GM12878 (cell line): ENCODE results near the gene CACNA1I. TPM values are rescaled to one million over a fixed set of nuclear protein-coding genes. Genes with fewer than 3 reads are reported as not detected.
A peak's percentile ranks its signal among the peaks of the same experiment; 100 is the strongest.

Experiments
- ATAC-seq: fragments of 200-7000 bp; cut with Tn5 transposase; 3 replicates; pipeline ENCODE4 v1.9.1; 2020; ENCODE audit warnings: mild to moderate bottlenecking, moderate library complexity
- BruUV-seq: library from RNA; stranded (reverse); fragments of 400-500 nt; replicated peaks from 2 replicates; lab custom pipeline; 2021; lab: Mats Ljungman, UMichigan
- CTCF ChIA-PET: fragments of 300-600 bp; sonication (Branson Sonifier 250); formaldehyde crosslinking; extraction: SDS; loops from one replicate; lab custom pipeline; 2021; ENCODE audit warnings: inconsistent platforms; lab: Yijun Ruan, JAX
- POLR2A ChIA-PET: fragments of 350-600 bp; formaldehyde crosslinking; extraction: SDS; loops from one replicate; lab custom pipeline; 2021; ENCODE audit warnings: inconsistent platforms; lab: Charles Lee
- RAD21 ChIA-PET: fragments of 300-600 bp; sonication (Branson Sonifier 250); formaldehyde crosslinking; loops from one replicate; lab custom pipeline; 2023; ENCODE audit warnings: antibody characterized with exemption; ENCODE audit not compliant: unreplicated experiment; lab: Charles Lee
- SMC1A ChIA-PET: fragments of 300-600 bp; sonication (Branson Sonifier 250); formaldehyde crosslinking; loops from one replicate; lab custom pipeline; 2023; ENCODE audit not compliant: unreplicated experiment, uncharacterized antibody; lab: Charles Lee
- DNase-seq: peaks from one replicate; pipeline ENCODE4 v3.0.0-alpha.2; 2011; ENCODE audit warnings: low read depth, low spot score
- FAIRE-seq: peaks from 3 replicates; lab custom pipeline; 2011; peaks lifted over from hg19 to GRCh38; lab: Jason Lieb, UNC
- H2AFZ ChIP-seq: 2 replicates; pipeline ENCODE4 v1.6.0; 2011; ENCODE audit warnings: low read depth, low read length, control low read depth; ENCODE audit not compliant: control insufficient read depth
- H3K27ac ChIP-seq: 2 replicates; pipeline ENCODE4 v1.5.1; 2011; ENCODE audit warnings: control low read depth; ENCODE audit not compliant: control insufficient read depth, insufficient read depth
- H3K27me3 ChIP-seq, 2 experiments: replicated peaks in 1 of 2; 2 replicates each; pipeline versions ENCODE4 v1.6.0 to v1.6.1; 2011; ENCODE audit warnings: low read length in 1 of 2; ENCODE audit not compliant: control insufficient read depth in 2 of 2, insufficient read depth in 2 of 2
- H3K36me3 ChIP-seq, 2 experiments: 2 replicates each; pipeline ENCODE4 v1.5.1; 2011; ENCODE audit warnings: low read length in 1 of 2; ENCODE audit not compliant: control insufficient read depth in 2 of 2, insufficient read depth in 2 of 2
- H3K4me1 ChIP-seq: 2 replicates; pipeline ENCODE4 v1.6.1; 2011; ENCODE audit warnings: mild to moderate bottlenecking, low read length, moderate library complexity, mixed read lengths; ENCODE audit not compliant: control insufficient read depth, insufficient read depth
- H3K4me2 ChIP-seq: 2 replicates; pipeline ENCODE4 v1.6.0; 2011; ENCODE audit warnings: control low read depth; ENCODE audit not compliant: control insufficient read depth, insufficient read depth
- H3K4me3 ChIP-seq: fragments of 200-600 bp; sonication (generic); 2 replicates; pipeline ENCODE4 v1.5.1; 2016
- H3K79me2 ChIP-seq: 2 replicates; pipeline ENCODE4 v1.6.0; 2011; ENCODE audit warnings: low read length; ENCODE audit not compliant: control insufficient read depth, insufficient read depth
- H3K9ac ChIP-seq: 2 replicates; pipeline ENCODE4 v1.8.0; 2011; ENCODE audit warnings: low read length, control low read depth, mixed read lengths; ENCODE audit not compliant: control insufficient read depth, insufficient read depth
- H3K9me3 ChIP-seq: replicated peaks from 3 replicates; pipeline ENCODE4 v1.5.1; 2011; ENCODE audit warnings: mild to moderate bottlenecking, low read length; ENCODE audit not compliant: control insufficient read depth, insufficient read depth
- H4K20me1 ChIP-seq: 2 replicates; pipeline ENCODE4 v1.6.0; 2011; ENCODE audit not compliant: control insufficient read depth, insufficient read depth
- ATF3 ChIP-seq: IDR thresholded peaks from 2 replicates; pipeline ENCODE4 v1.6.1; 2011; ENCODE audit warnings: low read depth, mild to moderate bottlenecking, low read length, moderate library complexity, borderline replicate concordance; ENCODE audit errors: extremely low read depth
- ATF7 ChIP-seq: fragments of 450-650 bp; IDR thresholded peaks from 2 replicates; pipeline ENCODE4 v1.6.1; 2016; ENCODE audit warnings: low read depth, mild to moderate bottlenecking
- BHLHE40 ChIP-seq, 2 experiments: fragments of 450-650 bp in 1 of 2; IDR thresholded peaks; 2 replicates each; pipeline ENCODE4 v1.6.1; 2011 to 2017; ENCODE audit warnings: low read depth in 2 of 2, borderline replicate concordance in 1 of 2, improper control_type of control experiment in 1 of 2, low read length in 1 of 2, mild to moderate bottlenecking in 1 of 2
- CEBPB ChIP-seq, 2 experiments: fragments of 150-350 bp in 1 of 2; IDR thresholded peaks; 2 replicates each; pipeline ENCODE4 v1.6.1; 2012 to 2014; ENCODE audit warnings: low read depth in 2 of 2, low read length in 2 of 2, borderline replicate concordance in 1 of 2, inconsistent platforms in 1 of 2
- CTCF ChIP-seq, 3 experiments: IDR thresholded peaks in 2 of 3; conservative IDR thresholded peaks in 1 of 3; 2 replicates each; pipeline ENCODE4 v1.5.1; 2011; ENCODE audit warnings: low read depth in 3 of 3, low read length in 3 of 3, mild to moderate bottlenecking in 3 of 3, control low read depth in 2 of 3, moderate library complexity in 2 of 3, inconsistent platforms in 1 of 3, mixed read lengths in 1 of 3; ENCODE audit not compliant: control insufficient read depth in 2 of 3, insufficient read depth in 1 of 3; ENCODE audit errors: extremely low read depth in 1 of 3
- ELK1 ChIP-seq: IDR thresholded peaks from 2 replicates; pipeline ENCODE4 v1.6.1; 2012; ENCODE audit warnings: low read depth, low read length, improper control_type of control experiment
- EP300 ChIP-seq, 2 experiments: fragments of 150-350 bp in 1 of 2; IDR thresholded peaks; 2 replicates each; pipeline ENCODE4 v1.6.1; 2011 to 2012; ENCODE audit warnings: low read depth in 2 of 2, low read length in 2 of 2, borderline replicate concordance in 1 of 2, improper control_type of control experiment in 1 of 2, inconsistent platforms in 1 of 2; ENCODE audit not compliant: control insufficient read depth in 1 of 2
- EZH2 ChIP-seq: IDR thresholded peaks from 2 replicates; pipeline ENCODE4 v1.6.1; 2012; ENCODE audit warnings: low read depth, mild to moderate bottlenecking, control low read depth, inconsistent platforms, low read length, borderline replicate concordance; ENCODE audit not compliant: control insufficient read depth
- JUND ChIP-seq: IDR thresholded peaks from 2 replicates; pipeline ENCODE4 v1.6.1; 2012; ENCODE audit warnings: low read depth, mild to moderate bottlenecking, low read length, improper control_type of control experiment, moderate library complexity
- NFXL1 ChIP-seq: fragments of 450-650 bp; IDR thresholded peaks from 2 replicates; pipeline ENCODE4 v1.6.1; 2017; ENCODE audit warnings: antibody characterized with exemption, mild to moderate bottlenecking, borderline replicate concordance
- NR2C1 ChIP-seq: fragments of 450-650 bp; IDR thresholded peaks from 2 replicates; pipeline ENCODE4 v1.6.1; 2017; ENCODE audit warnings: antibody characterized with exemption, mild to moderate bottlenecking, moderate library complexity
- RAD21 ChIP-seq: IDR thresholded peaks from 2 replicates; pipeline ENCODE4 v1.6.1; 2011; ENCODE audit warnings: mild to moderate bottlenecking, low read depth, low read length, moderate library complexity; ENCODE audit not compliant: insufficient read depth
- RAD51 ChIP-seq: fragments of 450-650 bp; IDR thresholded peaks from 2 replicates; pipeline ENCODE4 v1.6.1; 2016; ENCODE audit warnings: moderate library complexity, mild to moderate bottlenecking, inconsistent platforms
- RELB ChIP-seq: fragments of 450-650 bp; IDR thresholded peaks from 2 replicates; pipeline ENCODE4 v1.6.1; 2017; ENCODE audit warnings: low read depth, mild to moderate bottlenecking, moderate library complexity
- TARDBP ChIP-seq: IDR thresholded peaks from 2 replicates; pipeline ENCODE4 v1.6.1; 2016; ENCODE audit warnings: borderline replicate concordance
- TCF3 ChIP-seq: IDR thresholded peaks from 2 replicates; pipeline ENCODE4 v1.6.1; 2012; ENCODE audit warnings: low read depth, mild to moderate bottlenecking, low read length, borderline replicate concordance; ENCODE audit not compliant: insufficient read depth
- YBX1 ChIP-seq: fragments of 450-650 bp; IDR thresholded peaks from 2 replicates; pipeline ENCODE4 v1.6.1; 2016; ENCODE audit warnings: antibody characterized with exemption
- YY1 ChIP-seq: IDR thresholded peaks from 2 replicates; pipeline ENCODE4 v1.6.1; 2011; ENCODE audit warnings: low read depth, mild to moderate bottlenecking, low read length
- WGBS: methylation state at CpG from one replicate; pipeline ENCODE4 v1.1.6; 2016; ENCODE audit warnings: low lambda C conversion rate; ENCODE audit not compliant: insufficient replicate concordance, insufficient coverage; ENCODE audit errors: missing lambda C conversion rate; 5-methylcytosine and 5-hydroxymethylcytosine counted together
- in situ Hi-C: fragments of 300-500 bp; cut with MboI; formaldehyde crosslinking; loops from 9 replicates; pipeline ENCODE4 v1.14.3; 2018; ENCODE audit warnings: mixed read lengths
- intact Hi-C: fragments of 100-400 bp; cut with micrococcal nuclease; formaldehyde crosslinking; loops from one replicate; pipeline ENCODE4 v1.14.2; 2022; ENCODE audit not compliant: unreplicated experiment
- polyA plus RNA-seq, 11 experiments: library from polyadenylated mRNA; depleted of rRNA in 4 of 11; unstranded in 6 of 11; stranded (reverse) in 5 of 11; fragments of >200 nt; fragmentation: Nextera tagmentation in 4 of 11; fragmentation: Illumina TruSeq in 1 of 11; extraction: Ambion mirVana in 4 of 11; extraction: Trizol in 1 of 11; gene quantifications; 1 replicate in 1 of 11; 2 replicates in 10 of 11; pipeline versions ENCODE4 v1.2.1 to v1.2.3, GENCODE V29; 2011 to 2016; ENCODE audit warnings: inconsistent platforms in 2 of 11, missing spikeins in 2 of 11, low read depth in 1 of 11
- total RNA-seq, 4 experiments: library from RNA; depleted of rRNA in 3 of 4; stranded (reverse); fragments of >200 nt in 3 of 4; fragmentation: Illumina TruSeq in 1 of 4; extraction: Trizol in 1 of 4; gene quantifications; 2 replicates each; pipeline versions ENCODE4 v1.2.1 to v1.2.3, GENCODE V29; 2013 to 2021

CACNA1I gene
- total and polyA plus RNA-seq, 10 of the 15 experiments (the other 5 are each of a cell fraction or from before 2014, with no cell fraction given), result 0.01 to 0.03 TPM; not detected in 8

GRCh38 chr22:39622881-39623367 lies 52.4 kb downstream of the CACNA1I start:
- Histone ChIP-seq H4K20me1 (no peaks in the 10 kb centered on the region), H3K79me2 (no peaks in the 10 kb centered on the region), H2AFZ (no peak overlapping the region), H3K4me3 (no peak overlapping the region), H3K4me2 (no peak overlapping the region), H3K9me3 (no peaks in the 10 kb centered on the region), H3K4me1 (no peaks in the 10 kb centered on the region; the same call in 1 of the 2 replicates), H3K27me3 (peaks cover 0 to 1% of the 10 kb centered on the region in 2 experiments; a peak in 2 of 4 replicates), H3K27ac (no peak overlapping the region), H3K36me3 (no peaks in the 10 kb centered on the region), H3K9ac (no peak overlapping the region)
- no TSS peak for BruUV-seq
- WGBS, result 53% methylated on average over 17 of the region's 17 CpGs
- FAIRE-seq, result peak; percentile 7
- ChIA-PET RAD21 (interaction anchor here (0.5 to 1.4 kb wide), 3 partner anchors 401 to 1115 kb away, joined by 3 to 12 read pairs (median 6); no protein-coding TSS in a partner anchor), SMC1A (interaction anchor here (1.0 kb wide), 1 partner anchor 402 kb away, joined by 3 read pairs; no protein-coding TSS in a partner anchor), POLR2A (no interaction called here), CTCF (interaction anchor here (1.1 to 2.7 kb wide), 3 partner anchors 18 to 406 kb away, joined by 3 to 23 read pairs (median 4); no protein-coding TSS in a partner anchor)
- ATAC-seq, result peak; percentile 86
- intact Hi-C loops, result loop anchor here (1.0 kb wide), 1 partner anchor 401 kb away; no protein-coding TSS in a partner anchor
- DNase-seq, result no peak
- in situ Hi-C loops, result no loop called here
- TF ChIP-seq TARDBP (no peak), RAD21 (peak; percentile 84), ATF7 (no peak), NR2C1 (no peak), EP300 (IDR thresholded peaks at IDR 0.05; ENCODE audit: borderline replicate concordance in 1 of 2, control insufficient read depth in 1 of 2, low read depth in 2 of 2, low read length in 2 of 2) (no peak), BHLHE40 (IDR thresholded peaks at IDR 0.05; ENCODE audit: borderline replicate concordance in 1 of 2, low read depth in 2 of 2, low read length in 1 of 2) (peak in 1 of 2 experiments; percentile 16; a peak in 1 of 4 replicates), CTCF (IDR thresholded peaks at IDR 0.05 in 2 of 3, conservative IDR thresholded peaks at IDR 0.05 in 1 of 3; ENCODE audit: control insufficient read depth in 2 of 3, extremely low read depth in 1 of 3, insufficient read depth in 1 of 3, low read depth in 3 of 3, low read length in 3 of 3) (peak; percentile 66 to 75 (median 75)), NFXL1 (no peak), JUND (no peak), EZH2 (no peak), CEBPB (IDR thresholded peaks at IDR 0.05; ENCODE audit: borderline replicate concordance in 1 of 2, low read depth in 2 of 2, low read length in 2 of 2) (no peak), ATF3 (no peak), RELB (no peak), RAD51 (no peak), TCF3 (no peak), ELK1 (no peak), YY1 (0 out of 2 replicates have a peak, but pooled peaks have one; percentile 21), YBX1 (no peak)
